OCI-LY7 (cell line): ENCODE results near the gene LINGO4. TPM values are rescaled to one million over a fixed set of nuclear protein-coding genes. Genes with fewer than 3 reads are reported as not detected.

Experiments used
- BruUV-seq: library from RNA; stranded (reverse); fragments of 400-500 nt; replicated peaks from 2 replicates; lab custom pipeline; 2021; lab: Mats Ljungman, UMichigan
- CTCF ChIA-PET: fragments of 300-600 bp; sonication (Branson Sonifier 250); formaldehyde crosslinking; loops from one replicate; lab custom pipeline; 2022; ENCODE audit warnings: antibody characterized with exemption; ENCODE audit not compliant: unreplicated experiment; lab: Charles Lee
- POLR2A ChIA-PET: fragments of 300-600 bp; sonication (Branson Sonifier 250); formaldehyde crosslinking; loops from one replicate; lab custom pipeline; 2022; ENCODE audit warnings: antibody characterized with exemption; lab: Charles Lee
- DNase-seq: peaks from one replicate; pipeline ENCODE4 v3.0.0-alpha.2; 2015; ENCODE audit warnings: low spot score
- H2AFZ ChIP-seq: fragments of 200-600 bp; sonication (generic), shearing (Covaris generic); 2 replicates; pipeline ENCODE4 v1.6.1; 2014; ENCODE audit warnings: mild to moderate bottlenecking, antibody characterized with exemption, low read length, moderate library complexity
- H3K27ac ChIP-seq: fragments of 200-600 bp; sonication (generic); 2 replicates; pipeline ENCODE4 v1.5.1; 2014; ENCODE audit warnings: mixed run types, low read depth, mild to moderate bottlenecking, moderate library complexity, low read length, inconsistent platforms; ENCODE audit not compliant: poor library complexity, severe bottlenecking
- H3K36me3 ChIP-seq: fragments of 200-600 bp; sonication (generic); 2 replicates; pipeline ENCODE4 v1.6.1; 2014; ENCODE audit warnings: mild to moderate bottlenecking, antibody characterized with exemption, low read length, moderate library complexity, mixed read lengths; ENCODE audit not compliant: insufficient read depth
- H3K4me1 ChIP-seq: fragments of 200-600 bp; sonication (generic); 2 replicates; pipeline ENCODE4 v1.5.1; 2014; ENCODE audit warnings: mild to moderate bottlenecking, low read length; ENCODE audit not compliant: insufficient read depth, poor library complexity, severe bottlenecking
- H3K4me2 ChIP-seq: fragments of 200-600 bp; sonication (generic); 2 replicates; pipeline ENCODE4 v1.6.1; 2014; ENCODE audit warnings: mild to moderate bottlenecking, low read length
- H3K4me3 ChIP-seq: fragments of 200-600 bp; sonication (generic); 2 replicates; pipeline ENCODE4 v1.5.1; 2014; ENCODE audit warnings: mild to moderate bottlenecking, low read depth, low read length; ENCODE audit not compliant: poor library complexity, severe bottlenecking
- H3K79me2 ChIP-seq: fragments of 200-600 bp; sonication (generic); 2 replicates; pipeline ENCODE4 v1.6.1; 2016; ENCODE audit warnings: low read depth, mild to moderate bottlenecking, low read length, moderate library complexity, mixed read lengths; ENCODE audit not compliant: insufficient read depth
- H3K9me2 ChIP-seq: fragments of 200-600 bp; sonication (generic); 2 replicates; pipeline ENCODE4 v1.6.1; 2016; ENCODE audit warnings: mild to moderate bottlenecking, low read length, mixed read lengths; ENCODE audit not compliant: insufficient read depth
- H3K9me3 ChIP-seq: fragments of 200-600 bp; sonication (generic); 2 replicates; pipeline ENCODE4 v1.6.1; 2014; ENCODE audit warnings: mild to moderate bottlenecking, mixed run types, low read length, mixed read lengths
- H4K20me1 ChIP-seq: fragments of 200-600 bp; sonication (generic); 2 replicates; pipeline ENCODE4 v1.6.1; 2014; ENCODE audit warnings: mild to moderate bottlenecking, antibody characterized with exemption, low read length, moderate library complexity, mixed read lengths; ENCODE audit not compliant: insufficient read depth
- CTCF ChIP-seq: fragments of 200-600 bp; sonication (generic); conservative IDR thresholded peaks from 2 replicates; pipeline ENCODE4 v1.5.1; 2014; ENCODE audit warnings: mild to moderate bottlenecking, antibody characterized with exemption, low read length, moderate library complexity, mixed read lengths
- EZH2phosphoT487 ChIP-seq: fragments of 200-600 bp; sonication (generic); IDR thresholded peaks from 2 replicates; pipeline ENCODE4 v1.6.1; 2018; ENCODE audit warnings: low read depth, borderline replicate concordance, mild to moderate bottlenecking, mixed run types, antibody characterized with exemption, low read length, moderate library complexity, mixed read lengths
- intact Hi-C: fragments of 100-400 bp; cut with micrococcal nuclease; formaldehyde crosslinking; loops from one replicate; pipeline ENCODE4 v1.10.0; 2022; ENCODE audit not compliant: unreplicated experiment
- total RNA-seq, 2 experiments: library from RNA; depleted of rRNA in 1 of 2; stranded (reverse); fragments of >200 nt in 1 of 2; shearing (Covaris generic) in 1 of 2; gene quantifications; 2 replicates each; pipeline ENCODE4 v1.2.3, GENCODE V29; 2014 to 2022

Gene LINGO4
- total RNA-seq, 2 experiments from 2014 or later, result not detected

- ChIA-PET CTCF (no interaction called here), POLR2A (no interaction called here)
- Histone ChIP-seq H3K9me2 (no peaks in the 10 kb centered on the region), H3K4me1 (peaks cover 7% of the 10 kb centered on the region), H2AFZ (no peak overlapping the region), H3K27ac (no peak overlapping the region), H3K4me3 (no peak overlapping the region), H4K20me1 (no peaks in the 10 kb centered on the region), H3K79me2 (no peaks in the 10 kb centered on the region), H3K9me3 (no peaks in the 10 kb centered on the region), H3K36me3 (no peaks in the 10 kb centered on the region), H3K4me2 (no peak overlapping the region; the same call in 1 of the 2 replicates)
- intact Hi-C loops, result loop anchor here (5.0 kb wide), 1 partner anchor 121 kb away; the partner anchor contains the start of gene CELF3
- TF ChIP-seq CTCF, result no peak
- TF ChIP-seq EZH2phosphoT487, result no peak
- DNase-seq, result no peak
- no TSS peak for BruUV-seq
Measured at GRCh38 chr1:151838222-151839081, 33.2 kb upstream of the LINGO4 start.

GRCh38 chr1:151837884-151838221, 32.6 kb upstream of the LINGO4 start:
- no peak overlapping the region for H3K27ac ChIP-seq

More at GRCh38 chr1:151837884-151838221, 32.6 kb upstream of the LINGO4 start:
- TF ChIP-seq EZH2phosphoT487 (no peak), CTCF (no peak)
- Histone ChIP-seq H4K20me1 (no peaks in the 10 kb centered on the region), H3K36me3 (no peaks in the 10 kb centered on the region), H2AFZ (no peak overlapping the region), H3K4me1 (peaks cover under 1% of the 10 kb centered on the region), H3K9me2 (no peaks in the 10 kb centered on the region), H3K4me2 (no peak overlapping the region; the same call in 1 of the 2 replicates), H3K9me3 (no peaks in the 10 kb centered on the region), H3K4me3 (no peak overlapping the region), H3K79me2 (no peaks in the 10 kb centered on the region)
- DNase-seq, result no peak
- ChIA-PET POLR2A (no interaction called here), CTCF (no interaction called here)
- intact Hi-C loops, result loop anchor here (2.0 to 5.0 kb wide), 2 partner anchors 103 to 121 kb away; partner anchors contain the start of gene CELF3
- no TSS peak for BruUV-seq
